HG02571 (cell line): Measurements from ENCODE around the gene LMAN1L.

Experiments used
- ATAC-seq: cut with Tn5 transposase; IDR thresholded peaks from one replicate; pipeline ENCODE4 v1.9.1; 2021; ENCODE audit warnings: mild to moderate bottlenecking, moderate library complexity; ENCODE audit not compliant: unreplicated experiment

The LMAN1L gene

DNA sequence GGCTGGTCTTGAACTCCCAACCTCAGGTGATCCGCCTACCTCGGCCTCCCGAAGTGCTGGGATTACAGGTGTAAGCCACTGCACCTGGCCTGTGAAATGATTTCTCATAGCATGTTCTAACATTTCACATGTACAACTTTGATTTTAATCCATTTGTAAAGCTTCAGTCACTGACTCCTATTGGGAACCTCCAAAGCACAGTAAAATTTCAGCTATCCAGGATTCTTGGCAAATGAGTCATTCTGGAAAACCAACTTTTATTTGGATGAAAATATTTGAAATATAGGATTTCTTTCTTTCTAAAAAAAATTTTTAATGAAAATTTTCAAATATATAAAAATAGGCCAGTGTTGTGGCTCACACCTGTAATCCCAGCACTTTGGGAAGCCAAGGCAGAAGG, 2.7 kb upstream of the LMAN1L start:
- ATAC-seq: no peak

DNA sequence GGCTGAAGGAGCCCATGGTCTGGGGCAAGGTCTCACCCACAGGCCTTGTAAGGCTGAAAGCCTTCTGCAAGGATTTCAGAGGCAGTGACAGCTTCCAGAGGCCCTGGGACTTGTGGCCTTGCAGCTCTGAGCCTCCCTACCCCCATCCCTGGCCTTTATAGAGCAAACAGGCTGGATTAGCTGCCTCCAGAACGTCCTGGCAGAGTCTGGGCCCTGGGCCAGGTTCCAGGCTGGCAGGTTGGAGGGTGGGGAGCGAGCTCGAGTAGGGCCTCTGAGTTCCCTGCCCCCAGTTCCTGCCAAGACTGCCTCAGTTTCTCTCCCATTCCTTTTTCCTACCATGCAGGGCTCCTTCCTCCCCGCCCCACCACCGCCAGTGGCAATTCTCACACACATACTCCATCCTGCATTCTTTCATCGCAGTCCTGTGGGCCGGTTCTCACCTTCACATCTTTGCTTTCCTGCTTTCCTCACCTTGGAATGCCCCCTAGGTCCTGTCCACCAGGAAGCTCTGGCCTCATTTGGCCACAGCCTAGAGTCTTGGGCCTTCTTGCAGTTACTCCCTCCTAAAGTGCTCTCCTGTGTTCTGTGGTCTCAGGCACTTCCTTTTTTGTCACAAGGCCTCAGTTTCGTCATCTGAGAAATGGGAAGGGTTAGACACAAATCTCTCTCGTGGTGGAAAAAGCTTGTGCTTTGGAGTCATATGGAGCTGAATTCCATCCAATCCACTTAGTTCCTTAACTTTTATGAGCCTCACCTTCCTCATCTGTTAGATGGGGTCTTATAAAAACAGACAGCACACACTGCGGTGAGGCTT, 2.7 kb downstream of the LMAN1L start:
- no peak for ATAC-seq

DNA sequence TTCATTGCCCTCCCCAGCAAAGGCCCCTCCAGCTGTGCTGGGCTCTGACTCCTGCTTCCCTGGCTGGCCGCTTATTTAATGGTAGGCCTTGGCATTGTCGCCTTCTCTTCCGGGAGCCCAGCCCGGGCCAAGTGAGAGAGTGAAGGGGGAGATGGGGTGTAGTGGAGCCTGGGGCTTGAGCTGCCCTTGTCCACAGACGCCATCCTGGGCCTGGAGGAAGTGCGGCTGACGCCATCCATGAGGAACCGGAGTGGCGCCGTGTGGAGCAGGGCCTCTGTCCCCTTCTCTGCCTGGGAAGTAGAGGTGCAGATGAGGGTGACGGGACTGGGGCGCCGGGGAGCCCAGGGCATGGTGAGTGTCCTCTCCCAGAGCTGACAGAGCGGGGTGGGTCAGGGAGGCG, 3.3 kb downstream of the LMAN1L start:
- no peak for ATAC-seq

DNA sequence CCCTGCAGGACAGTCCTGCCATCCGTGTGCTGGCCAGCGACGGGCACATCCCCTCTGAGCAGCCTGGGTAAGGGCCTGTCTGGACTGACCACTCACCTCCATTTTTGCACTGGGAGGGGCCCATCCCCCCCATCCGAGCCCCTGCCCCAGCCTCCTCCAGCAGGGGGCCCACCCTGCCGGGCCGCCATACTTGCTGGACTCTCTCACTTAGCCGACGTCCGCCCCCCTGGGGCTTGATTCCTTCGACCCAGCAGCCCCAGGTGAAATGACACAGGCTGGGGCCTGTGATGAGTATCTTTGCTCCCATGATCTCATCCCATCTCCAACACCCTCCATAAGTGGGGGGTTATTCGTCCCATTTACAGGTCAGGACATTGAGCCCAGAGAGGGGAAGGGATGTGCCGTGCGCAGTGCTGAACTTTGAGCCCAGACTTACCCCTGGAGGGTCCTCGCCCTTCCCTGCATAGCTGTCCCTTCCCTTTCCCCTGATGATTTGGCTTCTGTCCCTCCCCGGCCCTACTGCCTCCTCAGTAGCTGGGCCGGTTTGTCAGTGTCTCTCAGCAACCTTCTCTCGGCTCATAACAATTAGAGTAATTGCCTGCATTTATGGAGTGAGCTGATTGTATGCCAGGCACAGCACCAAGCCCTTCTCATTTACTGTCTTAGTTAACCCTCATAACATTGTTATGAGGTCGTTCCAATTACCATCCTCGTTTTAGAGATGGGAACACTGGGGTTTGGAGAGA, 4.2 kb downstream of the LMAN1L start:
- no peak for ATAC-seq

DNA sequence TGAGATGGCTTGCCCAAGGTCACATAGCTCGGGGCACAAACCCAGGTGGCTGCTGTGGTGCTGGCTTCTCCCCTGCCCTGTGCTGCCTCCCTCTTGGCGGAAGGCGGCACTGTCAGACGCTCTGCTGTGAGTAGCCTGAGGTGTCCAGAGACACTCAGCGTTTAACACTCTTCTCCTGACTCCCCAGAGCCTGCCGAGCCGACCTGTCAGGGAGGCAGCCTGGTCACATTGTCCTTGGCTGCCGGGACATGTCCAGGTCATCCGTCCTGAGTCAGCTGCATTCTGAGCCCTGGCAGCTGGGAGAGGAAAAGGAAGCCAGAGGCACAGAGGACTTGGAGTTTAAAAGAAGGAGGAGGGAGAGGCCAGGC, 4.7 kb downstream of the LMAN1L start:
- no peak for ATAC-seq

DNA sequence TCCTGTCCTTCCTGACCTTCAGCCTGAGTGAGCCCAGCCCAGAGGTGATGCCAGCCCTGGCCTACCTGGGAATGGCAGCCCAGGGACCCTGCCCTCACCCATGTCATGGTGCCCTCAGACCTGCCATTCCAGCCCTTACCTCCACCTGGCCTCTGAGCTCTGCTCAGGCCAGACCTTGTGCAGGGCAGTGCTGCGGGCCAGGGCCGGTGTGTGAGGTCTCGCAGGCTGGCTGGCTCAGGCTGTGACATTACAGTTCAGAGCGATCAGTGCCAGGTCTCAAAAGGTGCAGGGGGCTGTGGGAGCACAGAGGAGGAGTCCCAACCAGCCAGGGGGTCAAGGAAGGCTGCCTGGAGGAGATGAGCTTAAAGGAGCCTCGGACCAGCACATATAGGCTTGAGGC, 7.4 kb downstream of the LMAN1L start:
- no peak for ATAC-seq

DNA sequence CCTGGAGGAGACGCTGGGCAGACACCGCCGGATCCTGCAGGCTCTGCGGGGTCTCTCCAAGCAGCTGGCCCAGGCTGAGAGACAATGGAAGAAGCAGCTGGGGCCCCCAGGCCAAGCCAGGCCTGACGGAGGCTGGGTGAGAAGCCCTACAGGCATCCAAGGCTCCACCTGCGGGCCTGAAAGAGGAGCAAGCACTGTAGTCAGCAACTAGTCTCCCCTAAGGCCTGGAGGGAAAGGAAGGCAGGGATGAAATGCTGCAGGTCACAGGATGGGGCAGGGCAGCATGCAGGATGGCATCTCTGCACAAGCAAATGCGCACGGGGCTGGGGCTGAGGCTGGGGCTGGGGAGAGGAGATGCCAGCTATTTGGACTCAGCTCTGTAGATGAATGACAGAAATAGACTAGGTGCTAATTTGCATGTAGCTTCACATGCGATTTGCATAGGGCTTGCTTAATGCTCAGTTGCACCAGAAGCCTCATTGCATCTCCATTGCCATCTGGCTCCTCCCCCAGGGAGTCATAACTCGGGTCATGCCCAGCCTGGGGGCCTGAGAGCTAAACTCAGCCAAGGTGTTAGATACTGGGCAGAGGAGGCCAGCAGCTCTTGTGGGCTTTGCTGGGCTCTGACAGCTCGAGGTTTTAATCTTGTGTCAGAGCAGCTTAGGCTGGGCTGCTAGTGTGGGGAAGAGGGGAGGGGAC, 8.6 kb downstream of the LMAN1L start:
- peak; percentile 50 for ATAC-seq

DNA sequence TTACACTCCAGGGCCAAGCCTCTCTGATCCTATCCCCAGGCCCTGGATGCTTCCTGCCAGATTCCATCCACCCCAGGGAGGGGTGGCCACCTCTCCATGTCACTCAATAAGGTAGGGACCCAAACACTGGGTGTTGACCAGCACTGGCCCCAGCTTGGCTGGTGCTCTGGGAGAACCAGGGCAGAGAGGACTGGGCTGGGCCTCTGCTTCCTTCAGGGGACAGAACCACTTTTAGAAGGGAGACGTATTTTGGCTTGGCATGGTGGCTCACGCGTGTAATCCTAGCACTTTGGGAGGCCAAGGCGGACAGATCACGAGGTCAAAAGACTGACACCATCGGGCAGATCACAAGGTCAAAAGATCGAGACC, 9.1 kb downstream of the LMAN1L start:
- no peak for ATAC-seq

DNA sequence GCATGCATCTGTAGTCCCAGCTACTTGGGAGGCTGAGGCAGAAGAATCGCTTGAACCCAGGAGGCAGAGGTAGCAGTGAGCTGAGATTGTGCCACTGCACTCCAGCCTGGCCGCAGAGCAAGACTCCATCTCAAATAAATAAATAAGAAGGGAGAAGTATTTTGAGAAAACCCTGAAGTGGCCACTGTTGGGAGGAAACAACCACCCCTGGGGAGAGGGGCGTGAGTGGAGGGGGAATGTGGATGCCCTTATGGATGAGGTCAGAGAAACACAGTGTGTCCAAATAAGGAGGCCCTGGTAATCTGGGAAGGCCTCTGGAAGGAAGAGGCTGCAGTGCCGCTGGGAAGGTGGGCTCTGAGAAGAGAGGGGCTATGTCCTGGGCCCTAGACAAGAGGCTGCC, 9.6 kb downstream of the LMAN1L start:
- no peak for ATAC-seq

DNA sequence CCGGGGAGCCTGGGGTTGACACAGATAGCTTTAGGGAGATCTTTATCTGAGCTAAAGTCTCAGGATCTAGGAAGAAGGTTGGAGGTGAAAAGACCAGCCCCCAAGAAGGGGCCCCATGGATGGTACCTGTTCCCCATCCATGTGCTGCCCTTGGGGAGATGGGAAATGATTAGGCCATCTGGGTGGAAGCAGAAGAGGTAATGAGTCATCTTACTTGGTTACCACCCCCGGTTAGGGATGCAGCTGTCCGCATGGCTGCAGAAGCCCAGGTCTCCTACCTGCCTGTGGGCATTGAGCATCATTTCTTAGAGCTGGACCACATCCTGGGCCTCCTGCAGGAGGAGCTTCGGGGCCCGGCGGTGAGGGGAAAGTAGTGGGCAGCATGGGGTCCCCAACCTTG, 10.7 kb downstream of the LMAN1L start:
- no peak for ATAC-seq

DNA sequence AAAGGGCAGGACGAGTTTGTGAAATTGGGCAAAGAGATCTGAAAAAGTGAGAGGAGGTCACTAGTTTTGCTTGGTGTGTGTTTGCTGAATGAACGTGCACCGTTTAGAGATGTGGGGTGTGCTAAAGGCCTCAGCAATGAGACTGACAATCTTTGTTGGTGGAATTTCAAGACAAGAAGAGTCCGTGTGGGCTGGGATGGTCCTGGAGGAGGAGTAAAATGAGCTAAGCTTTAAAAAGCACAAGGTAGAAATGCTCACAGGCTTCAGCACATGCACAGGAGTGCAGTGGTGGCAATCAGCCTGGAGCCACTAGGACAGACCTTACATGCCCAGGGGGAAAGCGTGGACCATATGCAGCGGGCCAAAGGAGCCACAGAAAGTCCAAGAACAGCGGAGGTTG, 12.3 kb downstream of the LMAN1L start:
- no peak for ATAC-seq

DNA sequence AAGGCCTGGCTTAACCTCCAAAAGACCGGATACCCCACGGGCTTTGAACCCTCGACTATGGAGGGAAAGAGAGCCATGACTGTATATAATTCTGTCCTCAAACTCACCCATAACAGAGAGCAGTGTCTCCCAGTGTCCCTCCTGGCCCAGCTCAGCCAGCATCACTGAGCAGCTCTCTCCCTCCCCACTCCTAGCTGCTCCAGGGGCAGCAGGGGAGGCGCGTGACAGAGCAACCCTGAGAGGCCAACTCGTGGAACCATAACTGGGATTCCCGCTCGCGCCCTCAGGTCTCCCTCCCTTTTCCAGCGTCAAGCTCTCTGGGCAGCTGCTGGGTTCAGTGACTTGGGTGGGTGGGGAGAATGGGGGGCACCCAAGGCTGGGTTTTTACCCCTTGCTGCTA, 13.2 kb downstream of the LMAN1L start:
- ATAC-seq: no peak

DNA sequence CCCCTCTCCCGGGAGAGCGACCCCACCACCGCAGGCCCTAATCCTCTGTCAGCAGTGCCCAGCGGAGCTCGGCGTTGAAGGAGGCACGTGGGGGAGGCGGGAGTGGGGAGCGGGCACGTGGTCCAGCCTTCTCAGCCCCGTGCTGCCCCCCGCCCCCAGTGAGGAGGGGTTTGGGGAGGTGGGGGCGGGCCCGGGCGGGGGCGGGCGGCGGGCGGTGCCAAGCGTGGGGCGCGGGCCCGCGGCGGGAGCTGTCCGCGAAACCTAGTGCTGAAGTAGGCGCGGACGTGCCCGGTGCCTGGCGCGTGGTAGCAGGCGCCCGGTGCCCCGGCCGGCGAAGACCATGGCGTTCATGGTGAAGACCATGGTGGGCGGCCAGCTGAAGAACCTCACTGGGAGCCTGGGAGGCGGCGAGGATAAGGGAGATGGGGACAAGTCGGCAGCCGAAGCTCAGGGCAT, 13.8 kb downstream of the LMAN1L start, which contains the start of gene CPLX3:
Gene CPLX3 (plus strand): TSS at position 264 of the 456 bp plus-strand sequence. CDS start 77 bp downstream, at position 341.
- ATAC-seq: no peak

DNA sequence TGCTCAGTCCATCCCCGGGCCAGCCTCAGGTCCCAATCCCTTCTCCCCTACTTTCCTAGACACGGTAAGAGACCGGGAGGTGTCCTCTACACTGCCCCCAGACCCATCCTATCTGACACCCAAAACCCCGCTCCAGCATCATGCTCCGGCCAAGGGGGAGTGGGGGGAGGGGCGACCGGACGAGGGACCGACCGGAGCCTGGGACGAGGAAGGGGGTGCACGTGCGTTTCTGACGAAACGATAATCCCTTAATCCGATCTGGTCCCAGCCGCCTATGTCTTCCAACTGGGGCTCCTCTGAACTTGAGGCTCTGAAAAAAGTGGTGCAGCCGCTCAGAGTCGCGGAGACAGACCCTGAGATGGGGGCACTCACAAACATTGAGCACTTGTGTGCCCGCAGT, 14.3 kb downstream of the LMAN1L start:
- ATAC-seq: no peak

DNA sequence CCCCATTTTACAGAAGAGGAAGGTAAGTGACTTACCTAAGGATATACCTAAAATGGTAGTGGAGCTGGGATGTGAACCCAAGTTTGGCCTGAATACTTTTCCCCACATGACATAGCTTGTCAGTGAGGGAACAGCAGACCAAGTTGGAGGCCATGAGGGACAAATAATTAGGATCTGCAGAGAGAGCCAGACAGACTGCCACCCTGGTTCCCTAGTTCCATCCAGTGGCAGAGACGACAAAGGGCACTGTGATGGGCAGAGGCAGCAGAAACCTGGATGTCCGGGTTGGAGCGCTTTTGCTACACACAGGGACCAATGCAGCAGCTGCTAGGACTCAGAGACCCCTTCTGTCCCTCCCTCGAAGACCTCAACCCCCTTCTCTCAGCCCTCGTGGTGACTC, 15.0 kb downstream of the LMAN1L start:
- ATAC-seq: no peak

DNA sequence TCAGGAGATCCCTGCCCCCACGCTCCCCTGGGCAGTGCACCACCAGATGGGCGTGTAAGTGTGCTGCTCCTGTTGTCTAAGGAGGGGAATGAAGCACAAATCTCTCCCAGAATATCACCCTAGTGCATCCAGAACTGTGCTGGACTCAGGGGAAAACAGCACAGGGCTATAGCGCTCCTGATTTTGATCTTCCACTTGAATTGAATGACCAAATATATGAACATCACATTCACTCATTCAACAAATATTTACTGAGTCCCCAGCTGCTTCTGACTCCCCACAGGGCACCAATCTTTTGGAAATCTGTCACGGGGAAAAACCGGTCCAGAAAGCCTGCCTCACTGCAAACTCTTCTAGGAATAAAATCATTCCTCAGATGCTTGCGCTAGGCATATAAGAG, 16.2 kb downstream of the LMAN1L start:
- ATAC-seq: no peak

DNA sequence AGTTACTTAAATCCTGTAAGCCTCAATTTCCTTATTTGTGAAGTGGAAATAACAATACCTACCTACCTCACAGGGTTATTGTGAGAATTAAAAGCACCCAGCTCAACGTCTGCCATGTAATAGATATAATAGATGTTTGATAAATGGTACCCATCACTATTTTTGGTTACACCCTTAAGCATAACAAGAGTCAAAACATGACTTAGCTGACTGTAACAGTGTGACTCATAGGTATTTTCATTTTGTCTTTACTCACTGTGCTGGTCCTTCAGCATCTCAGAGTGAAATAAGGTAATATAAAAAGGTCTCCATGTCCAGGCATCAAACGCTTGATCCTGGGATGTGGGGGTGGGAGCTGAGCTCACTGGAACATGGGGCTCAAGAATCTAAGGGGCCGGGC, 16.9 kb downstream of the LMAN1L start:
- ATAC-seq: no peak

DNA sequence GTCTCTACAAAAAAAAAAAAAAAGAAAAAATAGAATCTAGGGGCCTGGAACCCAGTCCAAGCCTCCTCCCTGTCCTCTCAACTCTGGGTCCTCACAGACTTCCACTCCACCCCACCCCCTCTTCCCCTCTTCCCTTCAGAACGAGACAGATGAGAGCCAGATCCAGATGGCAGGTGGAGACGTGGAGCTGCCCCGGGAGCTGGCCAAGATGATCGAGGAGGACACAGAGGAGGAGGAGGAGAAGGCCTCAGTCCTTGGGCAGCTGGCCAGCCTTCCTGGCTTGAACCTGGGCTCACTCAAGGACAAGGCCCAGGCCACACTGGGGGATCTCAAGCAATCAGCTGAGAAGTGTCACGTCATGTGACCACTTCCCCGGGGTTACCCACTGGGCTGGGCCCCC, 17.4 kb downstream of the LMAN1L start:
- ATAC-seq: no peak

DNA sequence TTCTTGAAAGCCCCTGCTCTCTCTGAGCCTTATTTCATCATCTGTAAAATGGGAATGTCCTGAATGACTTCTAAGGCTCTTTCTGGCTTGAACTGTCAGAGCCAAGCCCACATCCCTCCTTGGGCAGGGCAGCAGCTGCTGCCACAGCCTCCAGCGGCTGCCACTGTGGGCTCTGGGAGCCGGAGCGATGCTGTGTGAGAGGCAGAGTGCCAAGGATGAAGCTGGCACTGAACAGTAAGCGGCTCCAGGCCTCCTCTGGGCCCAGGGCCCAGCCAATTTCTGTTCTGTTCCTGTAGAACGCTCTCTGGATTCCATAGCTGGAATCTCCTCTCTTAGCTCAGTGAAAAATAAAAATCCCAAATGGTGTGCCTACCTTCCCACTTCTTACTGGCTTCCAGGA, 18.2 kb downstream of the LMAN1L start:
- no peak for ATAC-seq

DNA sequence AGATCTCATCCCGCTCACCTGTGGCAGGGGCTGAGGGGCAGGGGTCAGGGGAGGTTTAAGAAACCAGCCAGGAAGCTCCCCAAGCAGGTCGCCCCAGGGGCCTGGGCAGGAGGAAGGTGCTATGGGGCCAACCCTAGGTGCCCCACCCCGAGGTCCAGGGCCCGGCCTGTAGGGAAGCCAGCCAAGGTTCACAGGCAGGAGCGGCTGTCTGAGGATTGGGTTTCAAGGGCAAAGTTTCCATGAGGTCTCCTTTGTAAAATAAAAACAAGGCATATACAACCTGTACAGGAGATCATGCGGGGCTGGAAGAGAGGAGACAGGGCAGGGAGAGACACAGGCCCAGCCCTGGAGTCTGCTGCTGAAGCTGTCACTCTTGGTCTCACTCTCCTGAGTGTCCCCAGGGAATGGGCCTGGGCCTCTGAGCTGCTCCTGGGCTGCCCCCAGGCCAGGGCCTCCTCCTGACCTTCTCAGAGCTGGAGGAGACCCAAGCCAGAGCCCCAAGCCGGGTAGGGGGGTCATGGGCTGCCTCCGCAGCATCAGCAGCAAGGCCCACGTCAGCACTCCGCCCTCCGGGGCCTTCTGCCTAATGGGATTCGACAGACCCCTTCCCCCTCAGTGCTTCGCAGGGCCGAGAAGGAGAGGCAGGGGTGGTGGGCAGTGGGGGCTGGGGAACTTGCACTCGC, 19.3 kb downstream of the LMAN1L start:
- no peak for ATAC-seq

DNA sequence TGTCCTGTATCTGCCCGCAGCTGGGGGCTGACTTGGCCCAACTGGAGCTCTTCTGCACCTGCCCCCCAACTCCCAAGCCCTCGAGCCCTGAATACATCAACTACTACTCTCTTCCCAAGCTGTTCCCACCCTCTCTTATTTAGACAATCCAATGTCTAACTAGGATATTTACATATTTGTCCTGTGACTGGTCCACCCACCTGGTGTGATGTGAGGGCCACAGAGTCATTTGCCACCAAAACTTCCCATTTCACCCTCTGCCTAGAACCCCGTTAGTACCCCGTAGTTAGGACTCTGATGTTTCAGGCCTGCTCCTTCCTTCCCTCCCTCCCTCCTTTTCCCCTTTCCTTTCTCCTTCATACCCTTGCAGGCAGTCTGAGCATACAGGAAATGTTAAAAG, 20.2 kb downstream of the LMAN1L start:
- no peak for ATAC-seq
